NCI-H2196 treated with DMSO at 0.1 percent for 48 hours (cell line): Measurements from ENCODE around the gene SIDT2.
"Not testable (repeated sequence)": the region's sequence is repeated elsewhere in the genome, so short reads cannot be mapped to it uniquely, and the experiment has no call there.

ENCODE experiments used
- DNase-seq: peaks from one replicate; lab custom pipeline; 2025; ENCODE audit not compliant: unreplicated experiment; lab: John Stamatoyannopoulos, UW

Gene SIDT2

GRCh38 chr11:117171404-117172061 lies 7.0 kb upstream of the SIDT2 start:
- no peak for DNase-seq

- DNase-seq: no peak
These were observed 5.7 kb upstream of the SIDT2 start for GRCh38 chr11:117172724-117173421.

GRCh38 chr11:117175104-117175503 lies 3.4 kb upstream of the SIDT2 start:
- no peak for DNase-seq

- no peak for DNase-seq
These were observed 2.8 kb upstream of the SIDT2 start for GRCh38 chr11:117175781-117176180.

- DNase-seq: no peak
These were observed 2.4 kb upstream of the SIDT2 start for GRCh38 chr11:117176186-117176585.

GRCh38 chr11:117177534-117178209 lies 871 bp upstream of the SIDT2 start:
- no peak for DNase-seq

GRCh38 chr11:117179048-117179999 lies 781 bp downstream of the SIDT2 start:
- DNase-seq: no peak

- no peak for DNase-seq
These were observed 1.5 kb downstream of the SIDT2 start for GRCh38 chr11:117180020-117180419.

GRCh38 chr11:117180661-117181585 lies 2.4 kb downstream of the SIDT2 start:
- DNase-seq: no peak

- no peak for DNase-seq
These were observed 3.3 kb downstream of the SIDT2 start for GRCh38 chr11:117181586-117182550.

- DNase-seq: no peak
These were observed 4.0 kb downstream of the SIDT2 start for GRCh38 chr11:117182551-117182935.

GRCh38 chr11:117183178-117183577 lies 4.6 kb downstream of the SIDT2 start:
- not testable (repeated sequence) for DNase-seq

- no peak for DNase-seq
These were observed 5.3 kb downstream of the SIDT2 start for GRCh38 chr11:117183724-117184349.

- DNase-seq: no peak
These were observed 7.3 kb downstream of the SIDT2 start for GRCh38 chr11:117185736-117186430.

GRCh38 chr11:117186431-117186761 lies 7.9 kb downstream of the SIDT2 start:
- DNase-seq: no peak

- no peak for DNase-seq
These were observed 8.5 kb downstream of the SIDT2 start for GRCh38 chr11:117187007-117187406.

- DNase-seq: no peak
These were observed 8.9 kb downstream of the SIDT2 start for GRCh38 chr11:117187428-117187798.
